ENCODE measurements around the gene SPTBN1. TPM values are rescaled to one million over a fixed set of nuclear protein-coding genes. Genes with fewer than 3 reads are reported as not detected.

The SPTBN1 gene
- total and polyA plus RNA-seq, 2 of the 13 experiments (the other 11 are each of a cell fraction or from before 2014, with no cell fraction given): 123 to 299 TPM

- TF ChIP-seq MXD3 (CRISPR knock-in tag; IDR thresholded peaks at IDR 0.05): no peak
- TF ChIP-seq PRPF4 (IDR thresholded peaks at IDR 0.05; ENCODE audit: low read depth, low read length, poor library complexity, severe bottlenecking): no peak
- TF ChIP-seq SMAD3 (CRISPR knock-in tag; IDR thresholded peaks at IDR 0.05): 0 out of 2 replicates have a peak, but pooled peaks have one; percentile 12
- TF ChIP-seq ATF1 (CRISPR knock-in tag; IDR thresholded peaks at IDR 0.05): 0 out of 2 replicates have a peak, but pooled peaks have one; percentile 24
- no peak for TF ChIP-seq SNRNP70 (IDR thresholded peaks at IDR 0.05; ENCODE audit: low read depth, low read length)
- TF ChIP-seq FOXO4 (CRISPR knock-in tag; conservative IDR thresholded peaks at IDR 0.05): 0 out of 2 replicates have a peak, but pooled peaks have one; percentile 60
- TF ChIP-seq CC2D1A (CRISPR knock-in tag; IDR thresholded peaks at IDR 0.05): no peak
- TF ChIP-seq IRF1 (CRISPR knock-in tag; IDR thresholded peaks at IDR 0.05; ENCODE audit: low read depth): no peak
- 0 out of 2 replicates have a peak, but pooled peaks have one; percentile 51 for TF ChIP-seq ZBTB3 (CRISPR knock-in tag; IDR thresholded peaks at IDR 0.05; ENCODE audit: borderline replicate concordance, low read depth)
- no peak for TF ChIP-seq ZNF597 (CRISPR knock-in tag; IDR thresholded peaks at IDR 0.05)
- no peak; the same call in 1 of the 2 replicates for TF ChIP-seq PAF1 (CRISPR knock-in tag; IDR thresholded peaks at IDR 0.05)
- no peak for TF ChIP-seq ZNF124 (CRISPR knock-in tag; IDR thresholded peaks at IDR 0.05)
- no peak for TF ChIP-seq ZNF770 (CRISPR knock-in tag; IDR thresholded peaks at IDR 0.05)
- no peak for TF ChIP-seq ATAD3A (CRISPR knock-in tag; IDR thresholded peaks at IDR 0.05)
- no peak for TF ChIP-seq HNRNPH1 (optimal IDR thresholded peaks at IDR 0.05; ENCODE audit: low read depth, low read length)
- TF ChIP-seq GLI4 (CRISPR knock-in tag; IDR thresholded peaks at IDR 0.05; ENCODE audit: borderline replicate concordance): no peak
- no peak for TF ChIP-seq ARNTL (CRISPR knock-in tag; IDR thresholded peaks at IDR 0.05)
- TF ChIP-seq CBX1 (IDR thresholded peaks at IDR 0.05; ENCODE audit: low read depth): no peak
- TF ChIP-seq NFYB (CRISPR knock-in tag; IDR thresholded peaks at IDR 0.05): no peak
- TF ChIP-seq HNRNPK (IDR thresholded peaks at IDR 0.05; ENCODE audit: low read depth, low read length, poor library complexity, severe bottlenecking): no peak
- TF ChIP-seq ZNF607 (CRISPR knock-in tag; IDR thresholded peaks at IDR 0.05; ENCODE audit: borderline replicate concordance): no peak
- TF ChIP-seq ZNF619 (CRISPR knock-in tag; IDR thresholded peaks at IDR 0.05): no peak
- TF ChIP-seq E2F5 (CRISPR knock-in tag; conservative IDR thresholded peaks at IDR 0.05): no peak
- no peak for TF ChIP-seq ETV5 (CRISPR knock-in tag; IDR thresholded peaks at IDR 0.05; ENCODE audit: borderline replicate concordance)
Observed at GRCh38 chr2:54671875-54672589, 215.9 kb downstream of the SPTBN1 start (continued).
